ENCODE data around the gene MBOAT2. TPM values are rescaled to one million over a fixed set of nuclear protein-coding genes. Genes with fewer than 3 reads are reported as not detected.
"Not testable (repeated sequence)": the region's sequence is repeated elsewhere in the genome, so short reads cannot be mapped to it uniquely, and the experiment has no call there.

MBOAT2 gene
- total RNA-seq, 2 donors from 2014 or later, result 6.7 to 13.5 TPM

DNA sequence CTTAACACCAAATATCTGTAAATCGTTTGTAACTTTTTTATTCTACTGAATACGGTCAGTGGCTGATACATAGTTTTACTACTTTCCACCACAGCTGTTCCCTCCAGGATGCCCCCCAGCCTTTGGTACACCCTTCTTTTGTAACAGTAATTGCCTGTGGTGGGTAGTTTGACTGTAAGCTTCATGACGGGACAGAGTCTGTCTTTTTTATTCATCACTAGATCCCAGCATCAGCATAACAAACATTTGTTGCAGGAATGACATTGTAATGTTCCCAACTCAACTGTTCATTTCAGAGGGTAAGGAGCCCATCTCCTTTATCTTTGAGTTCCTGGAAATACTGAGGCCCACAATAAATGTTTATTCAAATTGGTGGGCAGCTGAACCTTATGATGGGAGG lies 67.5 kb downstream of the MBOAT2 start:
- 70 to 78% methylated on average over 3 of the region's 3 CpGs for WGBS, 2 donors
- H3K9me3 ChIP-seq, result no peaks in the 10 kb centered on the region
- TF ChIP-seq POLR2A (IDR thresholded peaks at IDR 0.05), result no peak
- TF ChIP-seq, protein P1, sequence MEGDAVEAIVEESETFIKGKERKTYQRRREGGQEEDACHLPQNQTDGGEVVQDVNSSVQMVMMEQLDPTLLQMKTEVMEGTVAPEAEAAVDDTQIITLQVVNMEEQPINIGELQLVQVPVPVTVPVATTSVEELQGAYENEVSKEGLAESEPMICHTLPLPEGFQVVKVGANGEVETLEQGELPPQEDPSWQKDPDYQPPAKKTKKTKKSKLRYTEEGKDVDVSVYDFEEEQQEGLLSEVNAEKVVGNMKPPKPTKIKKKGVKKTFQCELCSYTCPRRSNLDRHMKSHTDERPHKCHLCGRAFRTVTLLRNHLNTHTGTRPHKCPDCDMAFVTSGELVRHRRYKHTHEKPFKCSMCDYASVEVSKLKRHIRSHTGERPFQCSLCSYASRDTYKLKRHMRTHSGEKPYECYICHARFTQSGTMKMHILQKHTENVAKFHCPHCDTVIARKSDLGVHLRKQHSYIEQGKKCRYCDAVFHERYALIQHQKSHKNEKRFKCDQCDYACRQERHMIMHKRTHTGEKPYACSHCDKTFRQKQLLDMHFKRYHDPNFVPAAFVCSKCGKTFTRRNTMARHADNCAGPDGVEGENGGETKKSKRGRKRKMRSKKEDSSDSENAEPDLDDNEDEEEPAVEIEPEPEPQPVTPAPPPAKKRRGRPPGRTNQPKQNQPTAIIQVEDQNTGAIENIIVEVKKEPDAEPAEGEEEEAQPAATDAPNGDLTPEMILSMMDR (IDR thresholded peaks at IDR 0.05), result no peak
- intact Hi-C loops (cut with DNase I), result no loop called here
- H3K4me3 ChIP-seq, result no peak overlapping the region
- H3K4me1 ChIP-seq, result no peaks in the 10 kb centered on the region
- H3K27ac ChIP-seq, result no peak overlapping the region
- ATAC-seq (no peak), DNase-seq (no peak)
- no peaks in the 10 kb centered on the region for H3K36me3 ChIP-seq (replicated peaks in 1 of 2; ENCODE audit: insufficient read depth in 1 of 2, low read depth in 2 of 2)
- H3K27me3 ChIP-seq, result no peaks in the 10 kb centered on the region

DNA sequence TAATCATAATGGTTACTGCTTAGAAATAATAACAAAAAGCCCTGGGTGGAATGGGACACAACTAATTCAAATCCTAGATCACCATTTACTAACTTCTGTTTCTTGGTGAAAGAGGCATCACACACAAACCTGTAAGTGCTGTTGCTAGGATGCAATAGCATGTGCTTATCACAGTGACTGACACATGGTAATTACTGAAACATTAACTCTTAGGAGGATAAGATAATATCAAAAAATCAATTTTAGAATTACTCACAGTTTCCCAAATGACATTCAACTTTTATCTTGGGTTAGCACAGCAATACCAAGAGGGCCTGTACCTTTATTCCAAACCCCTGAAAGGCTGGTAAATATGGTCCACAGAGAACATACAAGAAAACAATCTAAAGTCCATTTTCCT lies 69.1 kb downstream of the MBOAT2 start:
- Histone ChIP-seq H3K4me1 (no peaks in the 10 kb centered on the region), H3K36me3 (replicated peaks in 1 of 2; ENCODE audit: insufficient read depth in 1 of 2, low read depth in 2 of 2) (no peaks in the 10 kb centered on the region), H3K27me3 (no peaks in the 10 kb centered on the region), H3K9me3 (no peaks in the 10 kb centered on the region), H3K4me3 (no peak overlapping the region), H3K27ac (no peak overlapping the region)
- DNase-seq, result no peak
- TF ChIP-seq, protein P1 (IDR thresholded peaks at IDR 0.05), result no peak
- no peak for TF ChIP-seq POLR2A (IDR thresholded peaks at IDR 0.05)
- intact Hi-C loops (cut with DNase I), result no loop called here
- ATAC-seq, result no peak

DNA sequence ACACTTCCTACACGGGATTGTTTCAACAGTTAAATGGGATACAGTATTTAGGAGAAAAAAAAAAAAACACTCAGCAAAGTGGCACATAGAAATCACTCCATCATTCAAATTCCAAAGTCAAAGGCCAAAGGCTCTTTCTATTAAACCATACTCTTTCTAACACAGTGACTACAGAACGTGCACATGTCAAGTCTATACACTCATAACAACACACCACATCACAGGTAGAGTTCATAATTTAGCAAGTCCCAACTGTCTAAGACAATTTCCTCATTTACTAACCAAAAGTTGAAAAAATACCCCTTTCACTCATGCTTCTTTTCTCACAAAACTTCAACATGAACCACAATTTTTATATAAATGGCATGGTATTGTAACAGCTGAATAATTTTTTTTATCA lies 70.8 kb downstream of the MBOAT2 start:
- no peak for TF ChIP-seq POLR2A (IDR thresholded peaks at IDR 0.05)
- TF ChIP-seq, protein P1 (IDR thresholded peaks at IDR 0.05), result no peak
- 48 to 54% methylated on average over 2 of the region's 2 CpGs for WGBS, 2 donors
- DNase-seq (no peak), ATAC-seq (no peak)
- H3K4me1 ChIP-seq, result no peaks in the 10 kb centered on the region
- no peaks in the 10 kb centered on the region for H3K36me3 ChIP-seq (replicated peaks in 1 of 2; ENCODE audit: insufficient read depth in 1 of 2, low read depth in 2 of 2)
- no peaks in the 10 kb centered on the region for H3K27me3 ChIP-seq
- no peaks in the 10 kb centered on the region for H3K9me3 ChIP-seq
- no peak overlapping the region for H3K4me3 ChIP-seq
- intact Hi-C loops (cut with DNase I), result no loop called here
- no peak overlapping the region for H3K27ac ChIP-seq

DNA sequence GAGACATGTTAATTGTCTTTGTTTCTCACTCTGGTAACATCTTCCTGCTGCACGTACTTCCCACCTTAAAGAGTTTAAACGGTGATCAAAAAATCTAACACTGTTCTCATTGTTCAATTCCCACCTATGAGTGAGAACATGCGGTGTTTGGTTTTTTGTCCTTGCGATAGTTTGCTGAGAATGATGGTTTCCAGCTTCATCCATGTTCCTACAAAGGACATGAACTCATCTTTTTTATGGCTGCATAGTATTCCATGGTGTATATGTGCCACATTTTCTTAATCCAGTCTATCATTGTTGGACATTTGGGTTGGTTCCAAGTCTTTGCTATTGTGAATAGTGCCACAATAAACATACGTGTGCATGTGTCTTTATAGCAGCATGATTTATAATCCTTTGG lies 73.3 kb downstream of the MBOAT2 start:
- WGBS, 2 donors, result 73 to 88% methylated on average over 4 of the region's 5 CpGs
- H3K36me3 ChIP-seq (replicated peaks in 1 of 2; ENCODE audit: insufficient read depth in 1 of 2, low read depth in 2 of 2); H3K4me1 ChIP-seq; H3K9me3 ChIP-seq; H3K27ac ChIP-seq; ATAC-seq; H3K4me3 ChIP-seq; DNase-seq; intact Hi-C loops (cut with DNase I); H3K27me3 ChIP-seq: not testable (repeated sequence)

- Histone ChIP-seq H3K36me3 (replicated peaks in 1 of 2; ENCODE audit: insufficient read depth in 1 of 2, low read depth in 2 of 2) (no peaks in the 10 kb centered on the region), H3K4me1 (no peaks in the 10 kb centered on the region), H3K4me3 (no peak overlapping the region), H3K27me3 (no peaks in the 10 kb centered on the region), H3K9me3 (no peaks in the 10 kb centered on the region), H3K27ac (no peak overlapping the region)
- DNase-seq (no peak), ATAC-seq (no peak)
- TF ChIP-seq POLR2A (IDR thresholded peaks at IDR 0.05), result no peak
- TF ChIP-seq, protein P1 (IDR thresholded peaks at IDR 0.05), result no peak
- 89 to 92% methylated on average over 3 of the region's 3 CpGs for WGBS, 2 donors
- intact Hi-C loops (cut with DNase I), result no loop called here
Measured at GRCh38 chr2:8929128-8929527, 74.4 kb downstream of the MBOAT2 start.

All from body of pancreas (tissue), 4 donors.